SHP77 treated with DMSO at 0.1 percent for 48 hours (cell line): ENCODE data around the gene KMT5C.

Experiments used
- DNase-seq: peaks from one replicate; lab custom pipeline; 2025; lab: John Stamatoyannopoulos, UW

KMT5C gene

GRCh38 chr19:55347442-55348009 is 7.8 kb downstream of the KMT5C start:
- DNase-seq = no peak

GRCh38 chr19:55348317-55349034 is 8.8 kb downstream of the KMT5C start:
- no peak for DNase-seq

GRCh38 chr19:55350620-55351315 is 11.1 kb downstream of the KMT5C start:
- no peak for DNase-seq

GRCh38 chr19:55352040-55352439 is 12.4 kb downstream of the KMT5C start:
- DNase-seq = no peak

GRCh38 chr19:55352549-55353145 is 13.0 kb downstream of the KMT5C start:
- no peak for DNase-seq

GRCh38 chr19:55353356-55353802 is 13.7 kb downstream of the KMT5C start:
- DNase-seq = no peak

- no peak for DNase-seq
Measured at GRCh38 chr19:55353803-55354697, 14.4 kb downstream of the KMT5C start.

GRCh38 chr19:55354698-55355212 is 15.1 kb downstream of the KMT5C start, which contains the start of gene COX6B2:
Gene COX6B2 (minus strand): TSS chr19:55354719. CDS start chr19:55354521, 198 bp downstream.
- DNase-seq = no peak

GRCh38 chr19:55355213-55355821 is 15.6 kb downstream of the KMT5C start:
- DNase-seq = no peak

GRCh38 chr19:55358493-55358892 is 18.8 kb downstream of the KMT5C start:
- no peak for DNase-seq

- DNase-seq = peak; percentile 12
Measured at GRCh38 chr19:55358943-55359908, 19.6 kb downstream of the KMT5C start.

GRCh38 chr19:55360902-55361301 is 21.2 kb downstream of the KMT5C start:
- DNase-seq = no peak

- DNase-seq = no peak
Measured at GRCh38 chr19:55362174-55362989, 22.7 kb downstream of the KMT5C start.

GRCh38 chr19:55362990-55363716 is 23.5 kb downstream of the KMT5C start, which contains the start of gene GARIN5B:
Gene GARIN5B (minus strand): TSS chr19:55363260. CDS start chr19:55363066, 194 bp downstream.
- DNase-seq = no peak

- no peak for DNase-seq
Measured at GRCh38 chr19:55365245-55365644, 25.6 kb downstream of the KMT5C start.

- DNase-seq = no peak
Measured at GRCh38 chr19:55365964-55366363, 26.3 kb downstream of the KMT5C start.

GRCh38 chr19:55366790-55367189 is 27.1 kb downstream of the KMT5C start:
- no peak for DNase-seq

GRCh38 chr19:55368106-55368505 is 28.4 kb downstream of the KMT5C start:
- DNase-seq = no peak
